Measurements from ENCODE around the gene TRPC4AP.

GRCh38 chr20:35000311-35000921, 92.2 kb downstream of the TRPC4AP start:
- TF ChIP-seq CTCF (IDR thresholded peaks at IDR 0.05) (no peak), POLR2AphosphoS5 (IDR thresholded peaks at IDR 0.05) (no peak), POLR2A (IDR thresholded peaks at IDR 0.05) (no peak)

Measured in upper lobe of left lung (tissue), 4 donors.